Measurements from ENCODE around the gene ZWILCH. TPM values are rescaled to one million over a fixed set of nuclear protein-coding genes. Genes with fewer than 3 reads are reported as not detected.

ZWILCH gene
- total RNA-seq, 1 donor from 2014 or later: 9.5 TPM

DNA sequence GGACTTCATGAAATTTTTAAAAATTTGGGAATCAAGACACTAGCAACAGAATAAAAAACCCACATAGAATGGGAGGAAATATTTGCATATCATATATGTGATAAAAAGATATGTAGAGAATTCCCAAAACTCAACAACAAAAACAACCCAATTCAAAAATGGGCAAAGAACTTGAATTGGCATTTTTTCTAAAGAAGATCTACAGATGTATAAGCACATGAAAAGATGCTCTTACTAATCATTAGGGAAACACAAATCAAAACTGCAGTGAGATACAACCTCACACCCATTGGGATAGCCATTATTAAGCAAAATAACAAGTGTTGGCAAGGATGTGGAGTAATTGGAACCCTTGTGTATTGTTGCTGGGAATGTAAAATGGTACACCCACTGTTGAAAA, 50.6 kb downstream of the ZWILCH start:
- DNase-seq: no peak

GRCh38 chr15:66558271-66558670, 53.1 kb downstream of the ZWILCH start:
- no peak for DNase-seq

GRCh38 chr15:66560856-66561525, 55.9 kb downstream of the ZWILCH start:
- no peak for DNase-seq

DNA sequence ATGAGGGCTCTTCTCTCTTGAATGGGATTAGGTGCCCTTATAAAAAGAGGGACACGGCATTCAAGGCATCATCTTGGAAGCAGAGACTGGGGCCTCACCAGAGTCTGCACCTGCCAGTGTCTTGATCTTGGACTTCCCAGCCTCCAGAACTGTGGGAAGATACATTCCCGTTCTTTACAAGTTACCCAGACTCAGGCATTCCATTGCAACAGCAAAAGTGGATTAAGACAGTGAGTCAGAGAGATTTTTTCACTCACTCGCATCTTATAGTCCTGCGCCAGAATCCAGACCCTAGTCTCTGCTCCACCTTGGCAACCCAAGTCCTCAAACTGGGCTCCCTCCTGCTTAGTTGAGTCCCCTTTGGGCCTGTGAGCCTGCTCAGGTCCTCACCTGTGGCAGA, 58.0 kb downstream of the ZWILCH start:
- DNase-seq: no peak

GRCh38 chr15:66563566-66564110, 58.5 kb downstream of the ZWILCH start:
- no peak for DNase-seq

- DNase-seq: no peak
These were observed 59.3 kb downstream of the ZWILCH start for GRCh38 chr15:66564136-66565041.

- DNase-seq: no peak
These were observed 60.1 kb downstream of the ZWILCH start for GRCh38 chr15:66565141-66565641.

DNA sequence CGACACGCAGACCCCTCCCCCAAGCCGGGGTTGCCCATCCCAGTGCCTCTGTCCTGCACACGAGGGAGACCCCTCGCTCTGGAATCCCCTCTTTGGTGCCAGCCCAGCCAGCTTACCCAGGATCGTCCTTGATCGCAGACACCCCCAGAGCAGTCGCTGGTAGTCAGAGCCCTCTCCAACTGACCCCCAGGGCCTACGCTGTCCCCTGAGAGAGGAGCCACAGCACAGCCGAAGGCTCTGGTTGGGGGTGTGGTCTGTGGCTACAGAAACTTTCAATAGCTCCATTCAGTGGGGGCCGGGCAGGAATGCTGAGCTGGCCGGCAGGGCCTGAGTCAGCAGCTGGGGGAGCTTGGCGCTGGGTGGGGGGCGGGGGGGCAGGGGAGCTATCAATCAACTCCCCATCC, 60.6 kb downstream of the ZWILCH start, which contains the start of gene LCTL:
Gene LCTL (minus strand): TSS at position 258 of the 404 bp plus-strand sequence. CDS start 633 bp downstream, outside the sequence.
- no peak for DNase-seq

- DNase-seq: peak; percentile 49
These were observed 61.9 kb downstream of the ZWILCH start for GRCh38 chr15:66566963-66567531.

GRCh38 chr15:66567897-66568296, 62.8 kb downstream of the ZWILCH start:
- no peak for DNase-seq

DNA sequence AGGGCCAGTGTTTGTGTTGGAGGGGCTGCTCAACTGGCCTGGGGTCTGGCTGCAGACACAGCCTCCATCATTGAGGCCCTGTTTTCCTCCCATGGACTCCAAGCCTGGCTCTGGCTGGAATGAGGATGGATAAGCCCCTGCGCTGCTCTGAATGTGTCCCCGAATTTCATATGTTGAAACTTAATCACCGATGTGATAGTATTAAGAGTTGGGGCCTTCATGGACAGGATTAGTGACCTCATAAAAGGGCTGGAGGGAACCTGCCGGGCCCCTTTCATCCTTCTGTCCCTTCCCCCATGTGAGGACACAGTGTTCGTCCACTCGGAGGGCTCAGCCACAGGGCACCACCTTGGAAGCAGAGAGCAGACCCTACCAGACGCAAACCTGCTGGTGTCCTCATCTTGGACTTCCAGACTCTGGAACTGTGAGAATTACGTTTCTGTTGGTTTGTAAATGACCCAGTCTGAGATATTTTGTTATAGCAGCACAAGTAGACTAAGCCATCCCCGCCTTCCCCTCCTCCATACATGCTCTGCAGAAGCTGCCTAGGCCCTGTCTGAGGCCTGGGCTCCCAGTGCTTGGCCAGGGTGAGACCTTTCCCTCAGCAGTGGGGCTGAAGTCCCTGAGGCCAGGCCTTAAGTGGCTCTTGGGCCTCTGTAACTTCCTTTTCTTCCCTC, 64.5 kb downstream of the ZWILCH start:
- no peak for DNase-seq

DNA sequence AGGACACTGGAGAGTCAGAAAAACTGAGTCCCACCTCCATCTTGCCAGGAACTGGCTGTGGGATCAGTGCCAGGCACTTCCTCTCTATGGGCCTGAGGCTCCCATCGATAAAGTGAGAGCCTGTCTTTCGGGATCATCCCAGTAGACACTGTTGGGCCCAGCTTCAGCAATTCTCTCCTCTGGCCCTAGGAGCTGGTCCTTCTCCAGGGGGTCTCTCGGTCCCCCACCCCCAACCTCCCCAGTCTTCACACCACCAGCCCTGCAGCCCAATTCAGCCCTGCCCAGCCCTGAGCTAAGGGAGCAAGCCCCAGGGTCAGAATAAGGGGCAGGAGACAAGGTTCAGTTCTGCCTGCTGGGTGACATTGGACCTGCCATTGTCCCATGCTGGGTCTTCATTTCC, 65.2 kb downstream of the ZWILCH start:
- no peak for DNase-seq

DNA sequence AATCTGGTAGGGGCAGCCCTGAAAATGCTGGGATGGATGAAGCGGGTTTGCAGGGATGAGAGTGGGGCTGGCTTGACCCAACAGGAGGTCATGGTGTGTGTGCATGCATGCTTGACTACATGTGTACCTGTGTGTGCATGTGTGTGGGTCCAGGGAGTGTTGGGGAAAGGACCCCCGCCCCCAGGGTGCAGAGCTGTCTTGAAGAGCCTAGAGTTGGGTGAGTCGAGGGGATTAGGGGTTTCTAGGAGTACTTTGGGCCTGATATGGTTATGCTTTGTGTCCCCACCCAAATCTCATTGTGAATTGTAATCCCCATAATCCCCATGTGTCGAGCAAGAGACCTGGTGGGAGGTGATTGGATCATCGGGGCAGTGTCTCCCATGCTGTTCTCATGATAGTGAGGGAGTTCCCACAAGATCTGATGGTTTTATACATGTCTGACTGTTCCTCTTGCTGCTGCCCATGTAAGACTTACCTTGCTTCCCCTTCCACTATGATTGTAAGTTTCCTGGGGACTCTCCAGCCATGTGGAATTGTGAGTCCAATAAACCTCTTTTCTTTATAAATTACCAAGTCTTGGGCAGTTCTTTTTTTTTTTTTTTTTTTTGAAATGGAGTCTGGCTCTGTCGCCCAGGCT, 65.8 kb downstream of the ZWILCH start:
- no peak for DNase-seq

- DNase-seq: no peak
These were observed 67.0 kb downstream of the ZWILCH start for GRCh38 chr15:66572146-66572545.

GRCh38 chr15:66573348-66573718, 68.2 kb downstream of the ZWILCH start:
- no peak for DNase-seq

- peak; percentile 95 for DNase-seq
These were observed 68.8 kb downstream of the ZWILCH start for GRCh38 chr15:66573719-66574595.

DNA sequence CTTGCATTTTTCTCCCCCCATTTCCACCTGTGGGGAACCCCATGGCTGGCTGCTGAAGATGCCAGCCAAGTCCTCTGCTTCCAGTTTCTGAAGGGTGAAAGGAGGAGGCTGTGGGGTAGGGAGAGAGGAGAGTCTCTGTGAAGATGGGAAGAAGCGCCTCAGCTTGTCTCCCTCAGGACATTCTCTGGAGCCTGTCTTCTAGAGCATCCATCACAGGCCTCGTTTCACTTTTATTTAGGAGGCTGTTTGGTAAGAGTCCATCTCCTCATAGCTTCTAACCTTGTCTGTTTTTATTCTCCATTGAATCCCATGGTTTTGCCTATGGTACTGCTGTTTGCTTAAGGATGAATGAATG, 69.4 kb downstream of the ZWILCH start:
- DNase-seq: no peak

DNA sequence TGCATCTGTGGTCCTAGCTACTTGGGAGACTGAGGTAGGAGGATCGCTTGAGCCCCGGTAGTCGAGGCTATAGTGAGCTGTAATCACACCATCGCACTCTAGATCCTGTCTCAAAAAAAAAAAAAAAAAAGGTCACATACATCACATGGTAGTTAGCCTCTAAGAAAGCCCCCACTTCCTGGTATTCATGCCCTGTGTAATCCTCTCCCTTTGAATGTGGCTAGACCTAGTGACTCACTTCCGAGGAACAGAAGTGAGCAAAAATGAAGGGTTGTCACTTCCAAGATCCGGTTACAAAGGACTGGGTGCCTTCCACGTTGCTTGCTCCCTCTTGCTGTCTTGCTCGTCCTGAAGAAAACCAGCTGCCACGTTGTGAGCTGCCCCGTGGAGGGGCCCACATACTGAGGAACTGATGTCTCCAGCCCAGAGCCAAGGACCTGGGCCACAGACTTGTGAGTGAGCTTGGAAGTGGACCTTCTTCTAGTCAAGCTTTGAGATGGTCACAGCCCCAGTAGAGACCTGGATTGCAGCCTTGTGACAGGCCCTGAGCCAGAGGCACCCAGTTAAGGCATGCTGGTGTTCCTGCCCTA, 73.3 kb downstream of the ZWILCH start:
- no peak for DNase-seq

GRCh38 chr15:66580643-66581042, 75.5 kb downstream of the ZWILCH start:
- no peak for DNase-seq

- DNase-seq: no peak
These were observed 76.9 kb downstream of the ZWILCH start for GRCh38 chr15:66581972-66582537.
